A673 (cell line): Measurements from ENCODE around the gene TAS1R2.

Experiments
- CTCF ChIP-seq: fragments of 300-800, 200-600 bp; sonication (generic); conservative IDR thresholded peaks from 2 replicates; pipeline ENCODE4 v1.5.1; 2017; ENCODE audit warnings: low read depth, mild to moderate bottlenecking, antibody characterized with exemption, low read length, moderate library complexity, mixed read lengths
- EZH2 ChIP-seq: fragments of 200-600 bp; sonication (generic); IDR thresholded peaks from 2 replicates; pipeline ENCODE4 v1.6.1; 2017; ENCODE audit warnings: borderline replicate concordance, low read depth, mild to moderate bottlenecking, mixed read lengths, antibody characterized with exemption, low read length; ENCODE audit not compliant: poor library complexity, severe bottlenecking

GRCh38 chr1:18900303-18900841 lies 40.9 kb upstream of the TAS1R2 start:
- no peak for TF ChIP-seq CTCF
- no peak for TF ChIP-seq EZH2
